DND-41 (cell line): ENCODE results near the gene PINLYP.

ENCODE experiments used
- ATAC-seq: fragments of 200-7000 bp; cut with Tn5 transposase; 3 replicates; pipeline ENCODE4 v1.9.1; 2021; ENCODE audit warnings: low read depth; ENCODE audit not compliant: insufficient read depth
- DNase-seq: peaks from one replicate; pipeline ENCODE4 v3.0.0-alpha.2; 2020
- H2AFZ ChIP-seq: 2 replicates; pipeline ENCODE4 v1.6.0; 2012; ENCODE audit warnings: low read depth, low read length
- H3K27ac ChIP-seq: 2 replicates; pipeline ENCODE4 v1.5.1; 2012; ENCODE audit warnings: low read length, inconsistent platforms
- H3K27me3 ChIP-seq: fragments of 200-600 bp; sonication (generic); 2 replicates; pipeline ENCODE4 v1.6.0; 2012; ENCODE audit warnings: low read length, mild to moderate bottlenecking, inconsistent platforms; ENCODE audit not compliant: insufficient read depth, poor library complexity
- H3K36me3 ChIP-seq: 2 replicates; pipeline ENCODE4 v1.5.1; 2012; ENCODE audit warnings: low read length, inconsistent platforms; ENCODE audit not compliant: insufficient read depth
- H3K4me1 ChIP-seq: 2 replicates; pipeline ENCODE4 v1.5.1; 2012; ENCODE audit warnings: mild to moderate bottlenecking, low read length; ENCODE audit not compliant: insufficient read depth
- H3K4me2 ChIP-seq: 2 replicates; pipeline ENCODE4 v1.6.0; 2012; ENCODE audit warnings: mild to moderate bottlenecking, moderate library complexity, low read length, inconsistent platforms; ENCODE audit not compliant: insufficient read depth
- H3K4me3 ChIP-seq, 2 experiments: fragments of 200-600 bp in 1 of 2; shearing (Covaris generic) in 1 of 2; 2 replicates each; pipeline ENCODE4 v1.5.1; 2012 to 2016; ENCODE audit warnings: inconsistent platforms in 2 of 2, low read length in 2 of 2, mild to moderate bottlenecking in 2 of 2, low read depth in 1 of 2, moderate library complexity in 1 of 2
- H3K79me2 ChIP-seq: 2 replicates; pipeline ENCODE4 v1.6.0; 2012; ENCODE audit warnings: low read length, inconsistent platforms; ENCODE audit not compliant: insufficient read depth
- H3K9ac ChIP-seq: 2 replicates; pipeline ENCODE4 v1.6.0; 2012; ENCODE audit warnings: low read depth, mild to moderate bottlenecking, inconsistent platforms, low read length, moderate library complexity
- H3K9me3 ChIP-seq: 2 replicates; pipeline ENCODE4 v1.5.1; 2012; ENCODE audit warnings: low read length, moderate library complexity, mild to moderate bottlenecking, inconsistent platforms; ENCODE audit not compliant: insufficient read depth, severe bottlenecking
- H4K20me1 ChIP-seq: 2 replicates; pipeline ENCODE4 v1.6.0; 2012; ENCODE audit warnings: low read length; ENCODE audit not compliant: insufficient read depth
- CTCF ChIP-seq: IDR thresholded peaks from 2 replicates; pipeline ENCODE4 v1.5.1; 2012; ENCODE audit warnings: borderline replicate concordance, low read length, moderate library complexity, mild to moderate bottlenecking; ENCODE audit not compliant: poor library complexity, severe bottlenecking; ENCODE audit errors: extremely low read depth
- EZH2 ChIP-seq: IDR thresholded peaks from 3 replicates; pipeline ENCODE4 v1.6.1; 2012; ENCODE audit warnings: borderline replicate concordance, low read depth, mild to moderate bottlenecking, moderate library complexity, low read length, inconsistent platforms; ENCODE audit not compliant: severe bottlenecking

Gene PINLYP

GRCh38 chr19:43527860-43528622 is 47.6 kb upstream of the PINLYP start:
- H3K4me2 ChIP-seq: peak overlapping the region; percentile 96
- no peaks in the 10 kb centered on the region for H3K36me3 ChIP-seq
- ATAC-seq (no peak), DNase-seq (no peak)
- H3K4me3 ChIP-seq: peak overlapping the region in 1 of 2 experiments; percentile 95; a peak in 2 of 4 replicates
- TF ChIP-seq EZH2 (no peak), CTCF (no peak)
- no peaks in the 10 kb centered on the region for H3K9me3 ChIP-seq
- H4K20me1 ChIP-seq: peaks cover 4% of the 10 kb centered on the region; the same call in 1 of the 2 replicates
- peaks cover 43% of the 10 kb centered on the region for H3K4me1 ChIP-seq
- H2AFZ ChIP-seq: peak overlapping the region; percentile 36; the same call in 1 of the 2 replicates
- H3K9ac ChIP-seq: peak overlapping the region; percentile 83; the same call in 1 of the 2 replicates
- H3K27ac ChIP-seq: no peak overlapping the region
- no peaks in the 10 kb centered on the region for H3K27me3 ChIP-seq
- H3K79me2 ChIP-seq: no peaks in the 10 kb centered on the region

- no peak for ATAC-seq
- Histone ChIP-seq H3K27ac (no peak overlapping the region), H3K79me2 (no peaks in the 10 kb centered on the region), H3K4me3 (peak overlapping the region in 1 of 2 experiments; percentile 56; a peak in 3 of 4 replicates), H3K4me2 (peak overlapping the region; percentile 68), H3K9me3 (no peaks in the 10 kb centered on the region), H2AFZ (peak overlapping the region; percentile 58), H4K20me1 (0 out of 2 replicates have a peak, but pooled peaks cover 4% of the 10 kb centered on the region), H3K27me3 (no peaks in the 10 kb centered on the region), H3K9ac (peak overlapping the region; percentile 38; the same call in 1 of the 2 replicates), H3K36me3 (0 out of 2 replicates have a peak, but pooled peaks cover 5% of the 10 kb centered on the region), H3K4me1 (peaks cover 31% of the 10 kb centered on the region)
- no peak for DNase-seq
- no peak for TF ChIP-seq CTCF
- no peak for TF ChIP-seq EZH2
Measured at GRCh38 chr19:43532571-43532961, 43.0 kb upstream of the PINLYP start.

- DNase-seq (peak; percentile 83), ATAC-seq (peak; percentile 67)
- TF ChIP-seq CTCF: no peak
- no peak for TF ChIP-seq EZH2
- Histone ChIP-seq H4K20me1 (0 out of 2 replicates have a peak, but pooled peaks cover 4% of the 10 kb centered on the region), H3K4me1 (peaks cover 26% of the 10 kb centered on the region), H3K27me3 (no peaks in the 10 kb centered on the region), H3K27ac (peak within 1 kb of the TSS; percentile 11; the same call in 1 of the 2 replicates), H3K36me3 (peaks cover 7% of the 10 kb centered on the region; the same call in 1 of the 2 replicates), H3K79me2 (no peaks in the 10 kb centered on the region), H3K4me2 (peak within 1 kb of the TSS; percentile 68), H2AFZ (peak within 1 kb of the TSS; percentile 58), H3K9me3 (no peaks in the 10 kb centered on the region), H3K9ac (peak within 1 kb of the TSS; percentile 38), H3K4me3 (peak within 1 kb of the TSS in 1 of 2 experiments; percentile 56; a peak in 3 of 4 replicates)
Measured at GRCh38 chr19:43532962-43533545, 42.5 kb upstream of the PINLYP start, which contains the start of gene ZNF575. Gene ZNF575 (plus strand): TSS chr19:43533188. CDS start chr19:43534423, 1,235 bp downstream.
